GM18520 (cell line): ENCODE data around the gene NAP1L4.

ENCODE experiments used
- ATAC-seq: cut with Tn5 transposase; IDR thresholded peaks from one replicate; pipeline ENCODE4 v1.9.1; 2021; ENCODE audit not compliant: unreplicated experiment

Gene NAP1L4

GRCh38 chr11:2961080-2961479 lies 31.0 kb downstream of the NAP1L4 start:
- ATAC-seq, result no peak

DNA sequence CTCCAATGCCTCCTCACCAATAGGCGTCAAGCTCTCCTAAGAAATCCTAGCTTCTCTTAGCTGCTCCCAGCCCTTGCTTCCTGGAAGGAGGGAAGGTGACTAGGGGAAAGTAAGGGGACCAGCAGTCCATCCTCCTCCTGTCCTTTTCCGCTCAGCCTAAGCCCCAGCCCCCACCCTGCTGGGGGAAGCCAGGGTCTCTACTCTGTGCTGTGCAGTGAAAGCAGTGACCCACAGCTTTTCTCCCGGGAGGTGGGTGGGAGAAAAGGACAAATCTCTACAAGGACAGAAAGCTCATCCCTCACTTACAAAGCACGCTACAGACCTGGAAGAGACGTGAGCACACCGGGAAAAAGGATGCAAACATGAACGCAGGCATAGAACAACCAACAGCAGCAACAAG lies 32.0 kb downstream of the NAP1L4 start:
- ATAC-seq, result no peak

- no peak for ATAC-seq
Measured at GRCh38 chr11:2958251-2958650, 33.9 kb downstream of the NAP1L4 start.

- no peak for ATAC-seq
Measured at GRCh38 chr11:2955906-2956476, 36.1 kb downstream of the NAP1L4 start.

DNA sequence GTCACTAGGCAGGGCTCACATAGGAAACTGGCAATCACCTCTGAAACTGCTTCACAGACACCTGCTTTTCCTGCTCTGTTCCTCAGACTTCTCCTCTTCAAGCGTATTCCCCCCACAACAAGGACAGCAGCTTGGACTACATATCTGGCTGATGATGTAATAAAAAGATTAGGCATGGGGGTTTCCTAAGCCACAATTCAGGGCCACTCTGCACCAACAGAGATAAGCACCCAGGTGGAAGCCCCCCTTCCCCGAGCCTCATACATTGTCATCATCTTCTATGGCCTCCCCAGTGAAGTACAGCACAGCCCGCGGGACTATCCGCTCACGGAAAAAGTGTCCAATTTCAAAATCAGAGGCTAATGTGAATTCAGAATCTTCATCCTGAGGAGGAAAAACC lies 37.9 kb downstream of the NAP1L4 start:
- ATAC-seq, result no peak

GRCh38 chr11:2952290-2952689 lies 39.8 kb downstream of the NAP1L4 start:
- ATAC-seq, result no peak

GRCh38 chr11:2951231-2952110 lies 40.7 kb downstream of the NAP1L4 start:
- no peak for ATAC-seq

DNA sequence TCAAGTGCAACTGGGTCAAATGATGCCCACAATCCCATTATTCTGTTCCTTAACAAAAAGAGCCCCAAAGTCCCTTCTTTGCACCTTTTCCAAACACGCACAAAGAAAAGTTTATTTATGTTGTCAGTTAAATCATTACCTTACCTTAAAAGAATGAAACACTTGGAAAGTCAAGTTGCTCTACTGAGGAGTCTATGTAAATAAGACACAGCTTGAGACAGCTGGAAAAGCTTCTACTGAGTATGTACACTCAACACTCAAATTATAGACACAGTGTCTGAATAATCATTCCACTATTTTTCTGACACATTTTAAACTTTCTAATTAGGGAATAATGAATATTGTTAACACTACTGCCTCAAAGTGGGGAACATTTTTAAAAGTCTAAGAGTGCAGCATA lies 41.3 kb downstream of the NAP1L4 start:
- ATAC-seq, result no peak

GRCh38 chr11:2949920-2950319 lies 42.2 kb downstream of the NAP1L4 start:
- ATAC-seq, result no peak

DNA sequence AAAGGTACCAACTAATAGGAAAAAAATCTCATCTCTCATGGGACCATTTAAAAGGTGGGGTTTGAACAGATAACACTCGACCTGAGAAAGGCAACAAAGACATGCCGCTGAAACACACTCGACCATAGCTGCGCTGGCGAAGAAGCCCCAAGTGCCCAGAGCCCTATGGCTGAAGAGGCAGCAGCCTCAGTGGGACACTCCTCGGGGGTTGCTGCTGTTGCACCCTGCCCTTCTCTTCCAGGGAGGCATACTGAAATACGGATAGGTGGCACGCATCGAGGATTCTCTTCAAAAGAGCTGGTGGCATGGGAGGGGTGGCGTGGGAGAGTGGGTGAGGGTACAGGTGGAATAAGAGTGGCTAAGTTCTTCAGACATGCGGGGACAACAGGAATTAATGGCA lies 44.4 kb downstream of the NAP1L4 start:
- ATAC-seq, result no peak

DNA sequence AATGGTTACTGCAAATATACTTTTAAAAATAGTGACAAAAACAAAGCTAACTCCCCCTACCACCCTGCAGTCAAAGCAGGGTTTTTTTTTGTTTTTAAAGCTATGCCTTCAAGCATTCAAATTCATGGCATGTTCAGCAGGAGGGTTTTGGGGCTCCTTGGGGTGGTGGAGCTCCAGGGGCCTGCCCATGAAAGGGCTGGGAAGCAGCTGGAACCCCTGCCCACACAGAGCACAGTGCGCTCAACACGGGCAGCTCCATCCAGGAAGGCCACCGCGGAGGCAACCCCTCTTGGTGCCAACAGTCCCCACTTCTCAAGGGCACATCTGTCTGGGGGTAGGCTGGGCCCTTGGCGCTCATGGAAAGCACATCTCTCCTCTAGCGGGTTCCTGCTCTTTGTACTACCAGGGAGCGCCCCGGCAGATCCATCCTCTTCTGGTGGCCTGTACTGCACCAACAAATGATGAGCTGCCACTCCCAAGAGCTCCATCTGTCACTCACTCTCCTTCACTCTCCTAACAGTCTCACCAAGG lies 46.3 kb downstream of the NAP1L4 start:
- ATAC-seq, result no peak

- no peak for ATAC-seq
Measured at GRCh38 chr11:2945031-2945756, 46.9 kb downstream of the NAP1L4 start.

GRCh38 chr11:2944530-2944929 lies 47.6 kb downstream of the NAP1L4 start:
- no peak for ATAC-seq

- no peak for ATAC-seq
Measured at GRCh38 chr11:2943711-2944118, 48.4 kb downstream of the NAP1L4 start.

DNA sequence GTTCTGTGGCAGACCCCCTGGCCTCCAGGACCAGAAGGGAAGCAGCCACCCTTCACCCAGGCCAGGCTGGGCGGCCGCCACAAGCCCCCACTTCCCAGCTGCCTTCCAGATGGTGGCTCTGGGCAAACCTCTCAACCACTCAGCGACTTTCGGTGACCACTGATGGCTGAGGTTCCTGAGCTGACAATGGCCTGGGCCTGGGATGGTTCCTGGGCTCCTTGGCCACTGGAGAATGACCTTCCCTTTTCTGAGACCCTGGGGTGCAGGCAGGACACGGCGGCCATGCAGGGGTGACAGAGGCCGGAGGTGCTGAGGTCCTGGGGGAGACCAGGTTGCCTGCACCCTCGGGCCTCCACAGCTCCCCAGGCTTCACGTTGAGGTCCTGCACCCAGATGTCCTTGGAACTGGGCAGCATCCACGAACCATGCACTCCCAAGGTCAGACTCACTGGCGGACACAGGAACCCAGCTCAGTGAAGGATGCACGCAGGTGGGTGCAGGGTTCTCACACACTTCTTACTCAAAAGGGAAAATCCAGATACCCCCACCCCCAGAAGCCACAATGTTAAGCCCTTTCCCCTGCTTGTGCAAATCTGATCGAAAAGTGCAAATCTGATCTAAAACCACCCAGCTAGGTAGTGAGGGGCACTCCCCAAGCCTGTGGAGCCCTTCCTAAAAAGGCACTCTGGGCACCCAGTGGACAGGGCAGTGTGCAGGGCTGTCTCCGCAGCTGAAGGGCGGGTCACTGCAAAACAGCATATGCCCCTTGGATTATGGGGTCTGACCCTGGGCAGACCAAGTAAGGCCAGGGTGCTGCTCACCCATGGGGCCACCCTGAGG lies 49.0 kb downstream of the NAP1L4 start:
- no peak for ATAC-seq

- ATAC-seq, result no peak
Measured at GRCh38 chr11:2942447-2942846, 49.7 kb downstream of the NAP1L4 start.

- no peak for ATAC-seq
Measured at GRCh38 chr11:2940921-2941821, 51.0 kb downstream of the NAP1L4 start.

DNA sequence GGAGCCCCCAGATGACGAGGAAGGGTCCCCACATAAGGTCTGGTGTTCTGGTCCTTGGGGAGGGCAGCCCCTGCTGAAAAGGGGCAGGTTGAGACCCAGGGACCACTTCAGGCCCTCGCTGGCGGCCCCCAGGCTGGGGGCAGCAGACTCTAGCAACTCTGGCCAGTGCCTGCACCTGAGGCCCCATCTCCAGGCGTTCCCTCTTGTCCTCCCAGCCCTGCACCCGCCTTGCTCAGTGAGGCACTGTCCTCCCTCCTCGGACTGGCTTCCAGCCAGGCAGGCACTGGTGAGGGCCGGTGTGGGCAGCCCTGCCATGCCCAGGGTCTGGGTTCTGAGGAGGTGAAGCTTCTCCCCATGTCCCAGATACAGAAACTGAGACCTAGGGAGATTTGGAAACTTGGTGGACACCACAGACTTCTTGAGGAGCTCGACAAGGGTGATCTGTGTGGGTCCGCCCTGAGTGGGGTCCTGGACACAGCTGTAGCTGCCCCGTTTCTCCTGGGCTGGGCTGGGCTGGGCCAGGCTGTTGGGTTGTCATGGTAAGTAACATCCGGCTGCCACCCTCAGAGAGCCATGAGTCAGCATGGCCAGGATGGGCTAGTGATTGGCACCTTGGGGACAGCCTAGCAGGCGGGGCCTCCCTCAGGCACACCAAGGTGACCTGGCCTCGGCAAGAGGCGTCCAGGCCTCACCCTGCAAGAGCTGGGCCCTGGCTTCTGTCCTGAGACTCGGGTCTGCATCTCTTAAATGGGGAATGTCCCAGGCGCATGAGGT lies 51.8 kb downstream of the NAP1L4 start:
- no peak for ATAC-seq
